Measurements from ENCODE around the gene SLC17A7. TPM values are rescaled to one million over a fixed set of nuclear protein-coding genes. Genes with fewer than 3 reads are reported as not detected.

SLC17A7 gene
- total and polyA plus RNA-seq, 2 of the 13 experiments (the other 11 are each of a cell fraction or from before 2014, with no cell fraction given), result 0.32 TPM; not detected in 1

DNA sequence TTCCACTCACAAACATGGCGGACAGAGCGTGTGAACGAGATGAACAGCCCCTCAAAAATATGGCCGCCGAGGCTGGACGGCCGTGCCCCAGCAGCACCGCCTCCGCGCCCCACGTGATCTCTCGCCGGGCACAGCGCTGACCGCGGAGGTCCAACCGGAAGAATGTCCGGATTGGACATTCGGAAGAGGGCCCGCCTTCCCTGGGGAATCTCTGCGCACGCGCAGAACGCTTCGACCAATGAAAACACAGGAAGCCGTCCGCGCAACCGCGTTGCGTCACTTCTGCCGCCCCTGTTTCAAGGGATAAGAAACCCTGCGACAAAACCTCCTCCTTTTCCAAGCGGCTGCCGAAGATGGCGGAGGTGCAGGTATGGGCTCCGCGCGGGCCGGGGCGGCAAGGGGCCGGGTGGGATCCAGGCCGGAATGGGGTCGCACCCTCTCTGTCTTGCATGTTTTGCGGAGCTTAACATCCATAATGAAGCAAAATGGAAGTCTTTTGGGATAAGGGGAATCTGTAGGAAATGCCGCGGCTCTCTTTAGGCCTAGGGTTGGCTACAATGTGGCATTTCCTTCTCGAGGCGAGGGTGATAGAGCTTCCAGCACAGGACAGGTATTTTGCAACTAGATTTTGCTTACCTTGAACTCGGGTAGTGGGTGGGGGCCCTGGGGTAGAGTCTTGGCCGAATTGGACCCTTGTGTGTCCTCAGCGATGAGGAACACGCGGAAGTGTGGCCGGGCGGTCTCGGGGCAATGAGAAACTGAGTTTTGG lies 46.1 kb upstream of the SLC17A7 start, which contains the start of gene RPL13A (continued):
- TF ChIP-seq EED (CRISPR knock-in tag; IDR thresholded peaks at IDR 0.05) (0 out of 2 replicates have a peak, but pooled peaks have one; percentile 25), KLF11 (CRISPR knock-in tag; IDR thresholded peaks at IDR 0.05) (peak; percentile 97), MLLT10 (CRISPR knock-in tag; IDR thresholded peaks at IDR 0.05) (peak; percentile 88; the same call in 1 of the 2 replicates), LCORL (IDR thresholded peaks at IDR 0.05) (no peak), LCORL (CRISPR knock-in tag; IDR thresholded peaks at IDR 0.05) (no peak), HNF4G (IDR thresholded peaks at IDR 0.05; ENCODE audit: borderline replicate concordance, low read depth, low read length) (no peak; the same call in 1 of the 2 replicates), HNF4G (CRISPR knock-in tag; IDR thresholded peaks at IDR 0.05; ENCODE audit: borderline replicate concordance, low read depth) (no peak), ETV5 (CRISPR knock-in tag; IDR thresholded peaks at IDR 0.05; ENCODE audit: borderline replicate concordance) (peak; percentile 52; the same call in 1 of the 2 replicates), ZBTB21 (CRISPR knock-in tag; IDR thresholded peaks at IDR 0.05) (peak; percentile 79), NR2F6 (IDR thresholded peaks at IDR 0.05) (no peak), NR2F6 (CRISPR knock-in tag; IDR thresholded peaks at IDR 0.05) (peak; percentile 22; the same call in 1 of the 2 replicates), ZSCAN9 (CRISPR knock-in tag; IDR thresholded peaks at IDR 0.05; ENCODE audit: borderline replicate concordance) (no peak; the same call in 1 of the 2 replicates), KLF16 (CRISPR knock-in tag; IDR thresholded peaks at IDR 0.05) (peak; percentile 49 to 98; a peak in 2 of 4 replicates), ZBTB44 (CRISPR knock-in tag; IDR thresholded peaks at IDR 0.05) (peak; percentile 92), NAIF1 (CRISPR knock-in tag; IDR thresholded peaks at IDR 0.05; ENCODE audit: borderline replicate concordance) (peak; percentile 47; the same call in 1 of the 2 replicates), ZBTB10 (CRISPR knock-in tag; IDR thresholded peaks at IDR 0.05; ENCODE audit: borderline replicate concordance) (peak; percentile 75; the same call in 1 of the 2 replicates), FIP1L1 (IDR thresholded peaks at IDR 0.05; ENCODE audit: borderline replicate concordance, insufficient read depth, low read depth, low read length) (0 out of 2 replicates have a peak, but pooled peaks have one; percentile 74)
- TF ChIP-seq, protein P1, sequence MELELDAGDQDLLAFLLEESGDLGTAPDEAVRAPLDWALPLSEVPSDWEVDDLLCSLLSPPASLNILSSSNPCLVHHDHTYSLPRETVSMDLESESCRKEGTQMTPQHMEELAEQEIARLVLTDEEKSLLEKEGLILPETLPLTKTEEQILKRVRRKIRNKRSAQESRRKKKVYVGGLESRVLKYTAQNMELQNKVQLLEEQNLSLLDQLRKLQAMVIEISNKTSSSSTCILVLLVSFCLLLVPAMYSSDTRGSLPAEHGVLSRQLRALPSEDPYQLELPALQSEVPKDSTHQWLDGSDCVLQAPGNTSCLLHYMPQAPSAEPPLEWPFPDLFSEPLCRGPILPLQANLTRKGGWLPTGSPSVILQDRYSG (CRISPR knock-in tag; IDR thresholded peaks at IDR 0.05), result 0 out of 2 replicates have a peak, but pooled peaks have one; percentile 78
- TF ChIP-seq, protein P2, sequence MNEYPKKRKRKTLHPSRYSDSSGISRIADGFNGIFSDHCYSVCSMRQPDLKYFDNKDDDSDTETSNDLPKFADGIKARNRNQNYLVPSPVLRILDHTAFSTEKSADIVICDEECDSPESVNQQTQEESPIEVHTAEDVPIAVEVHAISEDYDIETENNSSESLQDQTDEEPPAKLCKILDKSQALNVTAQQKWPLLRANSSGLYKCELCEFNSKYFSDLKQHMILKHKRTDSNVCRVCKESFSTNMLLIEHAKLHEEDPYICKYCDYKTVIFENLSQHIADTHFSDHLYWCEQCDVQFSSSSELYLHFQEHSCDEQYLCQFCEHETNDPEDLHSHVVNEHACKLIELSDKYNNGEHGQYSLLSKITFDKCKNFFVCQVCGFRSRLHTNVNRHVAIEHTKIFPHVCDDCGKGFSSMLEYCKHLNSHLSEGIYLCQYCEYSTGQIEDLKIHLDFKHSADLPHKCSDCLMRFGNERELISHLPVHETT (CRISPR knock-in tag; conservative IDR thresholded peaks at IDR 0.05), result peak; percentile 65
- TF ChIP-seq, protein P3, sequence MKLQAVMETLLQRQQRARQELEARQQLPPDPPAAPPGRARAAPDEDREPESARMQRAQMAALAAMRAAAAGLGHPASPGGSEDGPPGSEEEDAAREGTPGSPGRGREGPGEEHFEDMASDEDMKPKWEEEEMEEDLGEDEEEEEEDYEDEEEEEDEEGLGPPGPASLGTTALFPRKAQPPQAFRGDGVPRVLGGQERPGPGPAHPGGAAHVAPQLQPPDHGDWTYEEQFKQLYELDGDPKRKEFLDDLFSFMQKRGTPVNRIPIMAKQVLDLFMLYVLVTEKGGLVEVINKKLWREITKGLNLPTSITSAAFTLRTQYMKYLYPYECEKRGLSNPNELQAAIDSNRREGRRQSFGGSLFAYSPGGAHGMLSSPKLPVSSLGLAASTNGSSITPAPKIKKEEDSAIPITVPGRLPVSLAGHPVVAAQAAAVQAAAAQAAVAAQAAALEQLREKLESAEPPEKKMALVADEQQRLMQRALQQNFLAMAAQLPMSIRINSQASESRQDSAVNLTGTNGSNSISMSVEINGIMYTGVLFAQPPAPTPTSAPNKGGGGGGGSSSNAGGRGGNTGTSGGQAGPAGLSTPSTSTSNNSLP (IDR thresholded peaks at IDR 0.05; ENCODE audit: low read depth, low read length), result no peak
- TF ChIP-seq, protein P4, sequence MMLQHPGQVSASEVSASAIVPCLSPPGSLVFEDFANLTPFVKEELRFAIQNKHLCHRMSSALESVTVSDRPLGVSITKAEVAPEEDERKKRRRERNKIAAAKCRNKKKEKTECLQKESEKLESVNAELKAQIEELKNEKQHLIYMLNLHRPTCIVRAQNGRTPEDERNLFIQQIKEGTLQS (CRISPR knock-in tag; IDR thresholded peaks at IDR 0.05), result peak; percentile 86
